BJ (cell line): ENCODE measurements around the gene PAXX. TPM values are rescaled to one million over a fixed set of nuclear protein-coding genes. Genes with fewer than 3 reads are reported as not detected.

Source experiments
- CTCF ChIA-PET: fragments of 350-600 bp; formaldehyde crosslinking; extraction: SDS; loops from one replicate; lab custom pipeline; 2021; ENCODE audit warnings: antibody characterized with exemption, inconsistent platforms; lab: Yijun Ruan, JAX
- POLR2A ChIA-PET: fragments of 300-600 bp; sonication (Branson Sonifier 250); formaldehyde crosslinking; extraction: SDS; loops from one replicate; lab custom pipeline; 2021; ENCODE audit warnings: antibody characterized with exemption; lab: Charles Lee
- DNase-seq: peaks from one replicate; pipeline ENCODE4 v3.0.0-alpha.2; 2011; ENCODE audit warnings: low read depth
- H3K27me3 ChIP-seq: 2 replicates; pipeline ENCODE4 v1.6.0; 2011; ENCODE audit warnings: low read length; ENCODE audit not compliant: control insufficient read depth, insufficient read depth
- H3K36me3 ChIP-seq: 2 replicates; pipeline ENCODE4 v1.5.1; 2011; ENCODE audit warnings: low read length; ENCODE audit not compliant: control insufficient read depth, insufficient read depth
- H3K4me3 ChIP-seq: 2 replicates; pipeline ENCODE4 v1.5.1; 2011; ENCODE audit warnings: low read depth, mild to moderate bottlenecking, control low read depth, low read length
- CTCF ChIP-seq: IDR thresholded peaks from 2 replicates; pipeline ENCODE4 v1.5.1; 2011; ENCODE audit warnings: low read depth, mild to moderate bottlenecking, control low read depth, inconsistent platforms, low read length, moderate library complexity; ENCODE audit not compliant: insufficient read depth
- polyA plus RNA-seq: library from polyadenylated mRNA; depleted of rRNA; stranded (reverse); fragments of >200 nt; gene quantifications from 2 replicates; pipeline ENCODE4 v1.2.3, GENCODE V29; 2011

Gene PAXX
- polyA plus RNA-seq, 1 experiment: 11.8 TPM

GRCh38 chr9:137012694-137013570 lies 20.7 kb downstream of the PAXX start:
- Histone ChIP-seq H3K4me3 (no peak overlapping the region), H3K27me3 (no peaks in the 10 kb centered on the region), H3K36me3 (peaks cover 22% of the 10 kb centered on the region)
- no peak for TF ChIP-seq CTCF
- ChIA-PET POLR2A (no interaction called here), CTCF (interaction anchor here (0.6 to 1.5 kb wide), 4 partner anchors 16 to 65 kb away, joined by 3 to 4 read pairs (median 3); partner anchors contain the start of gene NPDC1)
- no peak for DNase-seq

DNA sequence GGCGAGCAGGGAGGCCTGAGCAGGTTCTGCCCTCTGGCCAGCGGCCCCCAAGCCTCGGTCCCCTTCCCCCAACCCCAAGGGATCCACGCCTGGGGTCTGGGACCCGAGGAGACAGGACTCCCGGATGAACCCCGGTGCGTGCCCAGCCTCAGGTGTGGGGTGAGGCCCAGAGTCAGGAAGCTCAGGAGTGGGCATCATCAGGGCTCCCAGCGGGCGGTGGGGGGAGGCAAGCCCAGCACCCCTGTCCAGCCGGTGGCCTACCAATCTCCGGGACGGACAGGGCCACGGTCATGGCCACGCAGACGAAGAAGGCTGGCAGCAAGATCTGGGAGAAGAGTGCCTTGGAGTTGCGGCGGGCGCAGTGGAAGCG lies 21.3 kb downstream of the PAXX start:
- CTCF ChIA-PET: interaction anchor here (1.0 to 2.6 kb wide), 2 partner anchors 16 to 65 kb away, joined by 3 to 13 read pairs; no protein-coding TSS in a partner anchor
- POLR2A ChIA-PET: no interaction called here
- no peak overlapping the region for H3K4me3 ChIP-seq
- H3K27me3 ChIP-seq: no peaks in the 10 kb centered on the region
- no peak for DNase-seq
- H3K36me3 ChIP-seq: peaks cover 24% of the 10 kb centered on the region
- no peak for TF ChIP-seq CTCF

DNA sequence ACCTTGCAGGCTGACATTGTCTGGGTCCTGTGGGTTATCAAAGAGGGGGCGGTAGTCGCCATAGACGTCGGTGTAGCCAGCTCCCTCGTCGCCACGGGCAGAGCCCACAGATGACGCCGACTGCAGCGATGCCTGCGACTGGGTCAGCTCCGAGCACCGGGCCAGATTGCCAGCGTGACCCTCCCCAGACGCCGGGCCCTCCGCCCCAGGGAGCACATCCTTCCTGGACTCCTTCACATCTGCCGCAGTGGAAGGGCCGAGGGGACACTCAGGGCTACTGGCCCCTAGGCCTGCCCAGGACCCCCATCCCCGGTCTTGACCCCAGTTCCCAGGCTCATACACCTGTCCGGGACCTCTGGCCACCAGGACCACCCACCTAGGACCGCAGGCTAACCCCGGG lies 21.9 kb downstream of the PAXX start:
- ChIA-PET CTCF (interaction anchor here (0.7 to 2.6 kb wide), 4 partner anchors 15 to 66 kb away, joined by 3 to 13 read pairs (median 4); no protein-coding TSS in a partner anchor), POLR2A (no interaction called here)
- Histone ChIP-seq H3K36me3 (peaks cover 24% of the 10 kb centered on the region), H3K27me3 (no peaks in the 10 kb centered on the region), H3K4me3 (no peak overlapping the region)
- no peak for TF ChIP-seq CTCF
- no peak for DNase-seq

DNA sequence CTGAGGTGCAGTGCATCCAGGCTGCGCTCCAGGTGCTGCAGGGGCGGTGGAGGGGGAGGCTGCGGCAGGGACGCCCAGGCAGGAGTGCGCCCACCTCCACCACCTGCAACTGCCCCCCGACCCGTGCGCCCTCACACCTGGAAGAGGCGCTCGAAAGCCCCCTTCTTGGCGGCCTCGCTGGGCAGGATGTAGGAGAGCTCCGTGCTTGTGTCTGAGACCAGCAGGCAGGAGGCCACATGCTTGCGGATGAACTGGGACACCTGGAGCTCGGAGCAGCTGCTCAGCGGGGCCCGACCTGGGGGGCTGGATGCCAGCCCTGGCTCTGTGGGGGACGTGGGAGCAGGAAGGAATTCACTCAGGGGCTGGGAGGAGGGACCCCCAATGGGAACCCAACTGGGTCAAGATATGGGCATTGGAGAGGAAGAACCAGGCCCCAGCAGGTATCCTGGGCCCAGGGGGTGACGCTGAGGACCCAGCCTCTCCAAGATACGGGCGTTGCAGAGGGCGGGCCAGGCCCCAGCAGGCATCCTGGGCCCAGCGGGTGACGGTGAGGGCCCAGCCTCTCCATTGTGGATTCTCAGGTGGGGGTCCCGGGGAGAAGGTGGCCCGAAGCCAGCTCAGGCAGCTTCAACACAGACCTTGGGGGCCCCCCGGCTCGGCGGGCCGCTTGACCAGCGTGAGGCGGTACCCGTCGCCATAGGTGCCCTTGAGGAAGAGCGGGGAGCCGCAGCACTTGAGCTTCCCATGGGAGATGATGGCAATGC lies 22.7 kb downstream of the PAXX start:
- Histone ChIP-seq H3K36me3 (peaks cover 22% of the 10 kb centered on the region), H3K27me3 (no peaks in the 10 kb centered on the region), H3K4me3 (no peak overlapping the region)
- POLR2A ChIA-PET: no interaction called here
- CTCF ChIA-PET: interaction anchor here (0.7 to 2.6 kb wide), 3 partner anchors 14 to 51 kb away, joined by 3 to 13 read pairs (median 4); no protein-coding TSS in a partner anchor
- TF ChIP-seq CTCF: no peak
- DNase-seq: no peak

DNA sequence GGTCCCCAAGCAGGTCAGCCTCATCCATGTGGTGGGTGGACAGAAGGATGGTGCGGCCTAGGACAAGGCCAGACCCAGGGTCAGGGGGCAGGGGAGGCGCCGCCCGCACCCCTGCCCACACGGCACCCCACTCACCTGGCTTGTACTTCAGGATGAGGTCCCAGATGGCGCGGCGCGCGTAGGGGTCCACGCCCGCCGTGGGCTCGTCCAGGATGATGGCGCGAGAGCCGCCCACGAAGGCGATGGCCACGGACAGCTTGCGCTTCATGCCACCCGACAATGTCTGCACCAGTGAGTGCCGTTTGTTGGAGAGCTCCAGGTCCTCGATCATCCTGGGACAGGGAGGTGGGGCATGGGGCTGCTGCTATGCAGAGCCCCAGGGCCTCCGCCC lies 23.3 kb downstream of the PAXX start:
- Histone ChIP-seq H3K4me3 (no peak overlapping the region), H3K36me3 (peaks cover 22% of the 10 kb centered on the region), H3K27me3 (no peaks in the 10 kb centered on the region)
- CTCF ChIA-PET: interaction anchor here (1.4 to 2.6 kb wide), 2 partner anchors 14 to 20 kb away, joined by 4 to 13 read pairs; no protein-coding TSS in a partner anchor
- no peak for TF ChIP-seq CTCF
- DNase-seq: no peak
- POLR2A ChIA-PET: no interaction called here
